Measurements from ENCODE around the gene RHOBTB3. TPM values are rescaled to one million over a fixed set of nuclear protein-coding genes. Genes with fewer than 3 reads are reported as not detected.

RHOBTB3 gene
- total and polyA plus RNA-seq, 2 donors from 2014 or later, result 22.5 to 54.5 TPM

GRCh38 chr5:95684361-95684760 lies 46.8 kb upstream of the RHOBTB3 start:
- no peak overlapping the region for H3K4me3 ChIP-seq (ENCODE audit: low read length in 3 of 3)
- no peaks in the 10 kb centered on the region for H3K9me3 ChIP-seq (ENCODE audit: control insufficient read depth in 2 of 3, insufficient read depth in 1 of 3, low read length in 3 of 3)
- DNase-seq (no peak), FAIRE-seq (no peak)
- no peaks in the 10 kb centered on the region for H3K27me3 ChIP-seq (ENCODE audit: control insufficient read depth, insufficient read depth, low read length)
- no peak overlapping the region for H3K27ac ChIP-seq (ENCODE audit: low read depth in 2 of 2, low read length in 2 of 2)
- TF ChIP-seq, protein P1, sequence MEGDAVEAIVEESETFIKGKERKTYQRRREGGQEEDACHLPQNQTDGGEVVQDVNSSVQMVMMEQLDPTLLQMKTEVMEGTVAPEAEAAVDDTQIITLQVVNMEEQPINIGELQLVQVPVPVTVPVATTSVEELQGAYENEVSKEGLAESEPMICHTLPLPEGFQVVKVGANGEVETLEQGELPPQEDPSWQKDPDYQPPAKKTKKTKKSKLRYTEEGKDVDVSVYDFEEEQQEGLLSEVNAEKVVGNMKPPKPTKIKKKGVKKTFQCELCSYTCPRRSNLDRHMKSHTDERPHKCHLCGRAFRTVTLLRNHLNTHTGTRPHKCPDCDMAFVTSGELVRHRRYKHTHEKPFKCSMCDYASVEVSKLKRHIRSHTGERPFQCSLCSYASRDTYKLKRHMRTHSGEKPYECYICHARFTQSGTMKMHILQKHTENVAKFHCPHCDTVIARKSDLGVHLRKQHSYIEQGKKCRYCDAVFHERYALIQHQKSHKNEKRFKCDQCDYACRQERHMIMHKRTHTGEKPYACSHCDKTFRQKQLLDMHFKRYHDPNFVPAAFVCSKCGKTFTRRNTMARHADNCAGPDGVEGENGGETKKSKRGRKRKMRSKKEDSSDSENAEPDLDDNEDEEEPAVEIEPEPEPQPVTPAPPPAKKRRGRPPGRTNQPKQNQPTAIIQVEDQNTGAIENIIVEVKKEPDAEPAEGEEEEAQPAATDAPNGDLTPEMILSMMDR (IDR thresholded peaks at IDR 0.05; ENCODE audit: borderline replicate concordance, extremely low read depth, insufficient read depth), result no peak
- no peaks in the 10 kb centered on the region for H3K36me3 ChIP-seq (ENCODE audit: control insufficient read depth in 2 of 3, insufficient read depth in 3 of 3, low read length in 3 of 3)
- intact Hi-C loops (cut with DNase I), result no loop called here
- H3K9ac ChIP-seq (ENCODE audit: low read length in 3 of 3), result no peak overlapping the region
- no peaks in the 10 kb centered on the region for H3K4me1 ChIP-seq (ENCODE audit: control insufficient read depth in 2 of 3, insufficient read depth in 2 of 3, low read depth in 1 of 3, low read length in 3 of 3)

DNA sequence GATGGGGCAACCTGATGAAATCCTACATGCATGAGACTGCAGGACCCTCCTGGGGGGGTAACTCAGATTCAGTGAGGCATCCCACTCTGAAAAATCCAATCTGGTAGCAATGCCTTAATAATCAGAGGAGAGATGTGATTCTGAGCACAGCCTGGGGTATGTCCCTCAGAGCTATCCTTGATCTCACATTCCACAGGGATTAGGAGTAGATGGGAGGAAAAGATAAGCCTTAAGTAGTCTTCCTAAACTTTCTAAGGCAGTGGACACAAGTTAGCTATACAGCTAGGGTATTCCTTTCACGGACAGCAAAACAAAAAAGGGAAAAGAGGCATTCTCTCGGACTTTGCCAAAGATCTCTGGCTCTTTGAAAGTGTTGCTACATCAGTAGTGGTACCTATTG lies 44.5 kb upstream of the RHOBTB3 start:
- TF ChIP-seq, protein P1 (IDR thresholded peaks at IDR 0.05; ENCODE audit: borderline replicate concordance, extremely low read depth, insufficient read depth), result no peak
- Histone ChIP-seq H3K9me3 (ENCODE audit: control insufficient read depth in 2 of 3, insufficient read depth in 1 of 3, low read length in 3 of 3) (peaks cover 0 to 1% (median 0%) of the 10 kb centered on the region in 3 donors), H3K4me3 (ENCODE audit: low read length in 3 of 3) (no peak overlapping the region), H3K27ac (ENCODE audit: low read depth in 2 of 2, low read length in 2 of 2) (no peak overlapping the region), H3K36me3 (ENCODE audit: control insufficient read depth in 2 of 3, insufficient read depth in 3 of 3, low read length in 3 of 3) (no peaks in the 10 kb centered on the region), H3K27me3 (ENCODE audit: control insufficient read depth, insufficient read depth, low read length) (no peaks in the 10 kb centered on the region), H3K4me1 (ENCODE audit: control insufficient read depth in 2 of 3, insufficient read depth in 2 of 3, low read depth in 1 of 3, low read length in 3 of 3) (no peaks in the 10 kb centered on the region), H3K9ac (ENCODE audit: low read length in 3 of 3) (no peak overlapping the region)
- no peak for FAIRE-seq
- DNase-seq, result no peak
- intact Hi-C loops (cut with DNase I), result no loop called here

DNA sequence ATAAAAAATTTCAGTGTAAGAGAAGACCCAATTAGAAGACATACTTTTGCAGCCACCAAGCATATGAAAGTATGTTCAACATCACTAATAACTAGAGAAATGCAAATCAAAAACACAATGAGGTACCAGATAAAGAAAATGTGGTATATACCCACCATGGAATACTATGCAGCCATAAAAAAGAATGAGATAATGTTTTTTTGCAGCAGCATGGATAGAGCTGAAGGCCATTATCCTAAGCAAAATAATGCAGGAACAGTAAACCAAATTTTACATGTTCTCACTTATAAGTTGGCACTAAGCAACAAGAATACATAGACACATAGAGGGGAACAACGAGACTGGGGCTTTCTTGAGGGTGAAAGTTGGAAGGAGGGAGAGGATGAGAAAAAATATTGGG lies 41.5 kb upstream of the RHOBTB3 start:
- FAIRE-seq, result no peak
- H3K9me3 ChIP-seq (ENCODE audit: control insufficient read depth in 2 of 3, insufficient read depth in 1 of 3, low read length in 3 of 3), result peaks cover 0 to 1% (median 0%) of the 10 kb centered on the region in 3 donors
- no peak overlapping the region for H3K27ac ChIP-seq (ENCODE audit: low read depth in 2 of 2, low read length in 2 of 2)
- intact Hi-C loops (cut with DNase I), result no loop called here
- no peaks in the 10 kb centered on the region for H3K27me3 ChIP-seq (ENCODE audit: control insufficient read depth, insufficient read depth, low read length)
- H3K4me3 ChIP-seq (ENCODE audit: low read length in 3 of 3), result no peak overlapping the region
- no peak overlapping the region for H3K9ac ChIP-seq (ENCODE audit: low read length in 3 of 3)
- no peaks in the 10 kb centered on the region for H3K4me1 ChIP-seq (ENCODE audit: control insufficient read depth in 2 of 3, insufficient read depth in 2 of 3, low read depth in 1 of 3, low read length in 3 of 3)
- DNase-seq, result no peak
- no peaks in the 10 kb centered on the region for H3K36me3 ChIP-seq (ENCODE audit: control insufficient read depth in 2 of 3, insufficient read depth in 3 of 3, low read length in 3 of 3)
- TF ChIP-seq, protein P1 (IDR thresholded peaks at IDR 0.05; ENCODE audit: borderline replicate concordance, extremely low read depth, insufficient read depth), result no peak

DNA sequence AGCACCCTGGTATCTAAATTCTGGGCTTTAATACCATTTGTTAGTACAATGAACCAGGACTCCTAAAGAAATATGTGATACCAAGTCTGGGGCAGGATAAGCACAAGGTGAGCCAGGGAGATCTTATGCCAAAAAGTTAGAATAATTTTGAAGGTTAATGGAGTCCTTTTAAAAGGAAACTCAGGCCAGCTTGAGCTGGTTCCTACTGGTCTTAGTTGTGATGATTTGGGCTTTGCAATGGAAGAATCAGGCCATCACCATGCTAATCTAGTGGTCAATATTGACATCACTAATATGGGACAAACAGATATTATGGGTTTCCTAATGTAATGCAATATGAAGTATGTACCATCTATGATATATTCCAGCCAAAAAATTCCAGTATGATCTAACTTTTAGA lies 40.8 kb upstream of the RHOBTB3 start:
- H3K27me3 ChIP-seq (ENCODE audit: control insufficient read depth, insufficient read depth, low read length), result no peaks in the 10 kb centered on the region
- intact Hi-C loops (cut with DNase I), result no loop called here
- TF ChIP-seq, protein P1 (IDR thresholded peaks at IDR 0.05; ENCODE audit: borderline replicate concordance, extremely low read depth, insufficient read depth), result no peak
- H3K4me3 ChIP-seq (ENCODE audit: low read length in 3 of 3), result no peak overlapping the region
- DNase-seq (no peak), FAIRE-seq (no peak)
- no peak overlapping the region for H3K27ac ChIP-seq (ENCODE audit: low read depth in 2 of 2, low read length in 2 of 2)
- peaks cover 0 to 1% (median 0%) of the 10 kb centered on the region in 3 donors for H3K9me3 ChIP-seq (ENCODE audit: control insufficient read depth in 2 of 3, insufficient read depth in 1 of 3, low read length in 3 of 3)
- H3K9ac ChIP-seq (ENCODE audit: low read length in 3 of 3), result no peak overlapping the region
- no peaks in the 10 kb centered on the region for H3K36me3 ChIP-seq (ENCODE audit: control insufficient read depth in 2 of 3, insufficient read depth in 3 of 3, low read length in 3 of 3)
- no peaks in the 10 kb centered on the region for H3K4me1 ChIP-seq (ENCODE audit: control insufficient read depth in 2 of 3, insufficient read depth in 2 of 3, low read depth in 1 of 3, low read length in 3 of 3)
